Neural cell (in vitro differentiated cells): ENCODE measurements around the gene ABHD13. TPM values are rescaled to one million over a fixed set of nuclear protein-coding genes. Genes with fewer than 3 reads are reported as not detected.

Experiments used
- H2AFZ ChIP-seq: fragments of 200-600, 300-800 bp; sonication (generic), shearing (Covaris generic); 2 replicates; pipeline ENCODE4 v1.6.0; 2014; ENCODE audit warnings: low read depth, mild to moderate bottlenecking, antibody characterized with exemption, low read length, moderate library complexity
- H3F3A ChIP-seq: fragments of 200-600 bp; shearing (Covaris generic); 2 replicates; pipeline ENCODE4 v1.6.1; 2016; ENCODE audit warnings: mild to moderate bottlenecking, moderate library complexity, mixed read lengths, antibody characterized with exemption, low read length; ENCODE audit not compliant: insufficient read depth, poor library complexity, severe bottlenecking
- H3K27ac ChIP-seq: fragments of 200-600, 300-800 bp; sonication (generic), shearing (Covaris generic); 2 replicates; pipeline ENCODE4 v1.5.1; 2014; ENCODE audit warnings: mild to moderate bottlenecking, low read length, moderate library complexity
- H3K27me3 ChIP-seq: fragments of 300-800, 200-600 bp; sonication (generic), shearing (Covaris generic); 2 replicates; pipeline ENCODE4 v1.6.0; 2014; ENCODE audit warnings: mild to moderate bottlenecking, low read depth, low read length, moderate library complexity; ENCODE audit not compliant: insufficient read depth
- H3K36me3 ChIP-seq: fragments of 300-800, 200-600 bp; sonication (generic), shearing (Covaris generic); 2 replicates; pipeline ENCODE4 v1.5.1; 2014; ENCODE audit warnings: mild to moderate bottlenecking, antibody characterized with exemption, low read length, moderate library complexity; ENCODE audit not compliant: insufficient read depth
- H3K4me2 ChIP-seq: fragments of 300-800, 200-600 bp; sonication (generic), shearing (Covaris generic); 2 replicates; pipeline ENCODE4 v1.6.0; 2014; ENCODE audit warnings: mild to moderate bottlenecking, low read length
- H3K4me3 ChIP-seq: fragments of 300-800, 200-600 bp; sonication (generic), shearing (Covaris generic); 2 replicates; pipeline ENCODE4 v1.5.1; 2014; ENCODE audit warnings: mild to moderate bottlenecking, low read length, moderate library complexity
- H3K79me2 ChIP-seq: fragments of 200-600 bp; shearing (Covaris generic); replicated peaks from 2 replicates; pipeline ENCODE4 v1.6.0; 2014; ENCODE audit warnings: mild to moderate bottlenecking, low read length, moderate library complexity; ENCODE audit not compliant: insufficient read depth
- H3K9ac ChIP-seq: fragments of 300-800, 200-600 bp; sonication (generic), shearing (Covaris generic); 2 replicates; pipeline ENCODE4 v1.6.1; 2016; ENCODE audit warnings: mild to moderate bottlenecking, low read length, mixed read lengths
- H3K9me2 ChIP-seq: fragments of 200-600 bp; shearing (Covaris generic); 2 replicates; pipeline ENCODE4 v1.6.1; 2016; ENCODE audit warnings: mild to moderate bottlenecking, low read length, mixed read lengths; ENCODE audit not compliant: insufficient read depth
- H3K9me3 ChIP-seq: fragments of 200-600, 300-800 bp; sonication (generic), shearing (Covaris generic); 2 replicates; pipeline ENCODE4 v1.6.1; 2016; ENCODE audit warnings: mild to moderate bottlenecking, mixed run types, low read length, moderate library complexity, mixed read lengths
- H4K20me1 ChIP-seq: fragments of 200-600 bp; shearing (Covaris generic); 2 replicates; pipeline ENCODE4 v1.6.1; 2016; ENCODE audit warnings: mild to moderate bottlenecking, mixed run types; ENCODE audit not compliant: insufficient read depth
- CTCF ChIP-seq: fragments of 450-650 bp; IDR thresholded peaks from 2 replicates; pipeline ENCODE4 v1.5.1; 2014; ENCODE audit warnings: antibody characterized with exemption, mild to moderate bottlenecking, moderate library complexity; ENCODE audit not compliant: poor library complexity, severe bottlenecking
- EP300 ChIP-seq: fragments of 450-650 bp; conservative IDR thresholded peaks from 2 replicates; pipeline ENCODE4 v1.6.1; 2014; ENCODE audit warnings: antibody characterized with exemption, mild to moderate bottlenecking, moderate library complexity; ENCODE audit not compliant: poor library complexity, severe bottlenecking
- EZH2 ChIP-seq: fragments of 200-600, 300-800 bp; shearing (Covaris generic), sonication (generic); IDR thresholded peaks from 2 replicates; pipeline ENCODE4 v1.6.1; 2014; ENCODE audit warnings: antibody characterized with exemption, low read length, borderline replicate concordance, mild to moderate bottlenecking; ENCODE audit not compliant: insufficient read depth, poor library complexity, severe bottlenecking
- MXI1 ChIP-seq: fragments of 450-650 bp; conservative IDR thresholded peaks from 2 replicates; pipeline ENCODE4 v1.6.1; 2014; ENCODE audit warnings: antibody characterized with exemption, mild to moderate bottlenecking; ENCODE audit not compliant: poor library complexity, severe bottlenecking
- POLR2AphosphoS5 ChIP-seq: IDR thresholded peaks from 2 replicates; pipeline ENCODE4 v1.6.1; 2012
- RAD21 ChIP-seq: fragments of 450-650 bp; conservative IDR thresholded peaks from 2 replicates; pipeline ENCODE4 v1.6.1; 2014; ENCODE audit warnings: antibody characterized with exemption, mild to moderate bottlenecking, moderate library complexity
- REST ChIP-seq: IDR thresholded peaks from 2 replicates; pipeline ENCODE4 v1.6.1; 2012; ENCODE audit warnings: borderline replicate concordance
- SMC3 ChIP-seq: fragments of 450-650 bp; conservative IDR thresholded peaks from 2 replicates; pipeline ENCODE4 v1.6.1; 2014; ENCODE audit warnings: antibody characterized with exemption, mild to moderate bottlenecking, moderate library complexity; ENCODE audit not compliant: poor library complexity
- TAF1 ChIP-seq: IDR thresholded peaks from 2 replicates; pipeline ENCODE4 v1.6.1; 2012; ENCODE audit warnings: low read depth
- polyA plus RNA-seq: library from polyadenylated mRNA; depleted of rRNA; stranded (reverse); fragments of >200 nt; gene quantifications from 2 replicates; pipeline ENCODE4 v1.2.3, GENCODE V29; 2014

ABHD13 gene
- polyA plus RNA-seq, 1 donor from 2014 or later = 14.4 TPM

- Histone ChIP-seq H3K4me2 (no peak overlapping the region), H3K9me2 (no peaks in the 10 kb centered on the region), H3K36me3 (no peaks in the 10 kb centered on the region), H3K27me3 (no peaks in the 10 kb centered on the region), H3K27ac (no peak overlapping the region), H3K9ac (no peak overlapping the region), H4K20me1 (no peaks in the 10 kb centered on the region), H2AFZ (no peak overlapping the region), H3F3A (no peaks in the 10 kb centered on the region), H3K4me3 (no peak overlapping the region), H3K9me3 (no peaks in the 10 kb centered on the region), H3K79me2 (no peaks in the 10 kb centered on the region)
- TF ChIP-seq EZH2 = no peak
- no peak for TF ChIP-seq EP300
- TF ChIP-seq MXI1 = no peak
Measured at GRCh38 chr13:108188260-108188659, 29.9 kb upstream of the ABHD13 start.

- H3K9me3 ChIP-seq = no peaks in the 10 kb centered on the region
- no peak overlapping the region for H2AFZ ChIP-seq
- no peak for TF ChIP-seq SMC3
- no peak for TF ChIP-seq MXI1
- TF ChIP-seq TAF1 = no peak
- no peak for TF ChIP-seq CTCF
- no peak for TF ChIP-seq RAD21
- no peak for TF ChIP-seq EZH2
- no peak for TF ChIP-seq EP300
- TF ChIP-seq POLR2AphosphoS5 = no peak
- TF ChIP-seq REST = no peak
- H3K36me3 ChIP-seq = no peaks in the 10 kb centered on the region
- H3K9me2 ChIP-seq = no peaks in the 10 kb centered on the region
- H3K27ac ChIP-seq = no peak overlapping the region
- H4K20me1 ChIP-seq = no peaks in the 10 kb centered on the region
- no peak overlapping the region for H3K4me3 ChIP-seq
- no peaks in the 10 kb centered on the region for H3K79me2 ChIP-seq
- no peaks in the 10 kb centered on the region for H3K27me3 ChIP-seq
- H3F3A ChIP-seq = no peaks in the 10 kb centered on the region
- H3K4me2 ChIP-seq = no peak overlapping the region
- no peak overlapping the region for H3K9ac ChIP-seq
Measured at GRCh38 chr13:108190897-108191296, 27.3 kb upstream of the ABHD13 start.

- no peak for TF ChIP-seq EP300
- TF ChIP-seq MXI1 = no peak
- no peak for TF ChIP-seq RAD21
- H3K79me2 ChIP-seq = no peaks in the 10 kb centered on the region
- H3K9ac ChIP-seq = no peak overlapping the region
- H3F3A ChIP-seq = no peaks in the 10 kb centered on the region
- no peaks in the 10 kb centered on the region for H3K9me2 ChIP-seq
- H2AFZ ChIP-seq = no peak overlapping the region
- H3K27me3 ChIP-seq = no peaks in the 10 kb centered on the region
- no peaks in the 10 kb centered on the region for H3K9me3 ChIP-seq
- H3K4me2 ChIP-seq = no peak overlapping the region
- H3K36me3 ChIP-seq = no peaks in the 10 kb centered on the region
- no peaks in the 10 kb centered on the region for H4K20me1 ChIP-seq
- H3K27ac ChIP-seq = no peak overlapping the region
- no peak overlapping the region for H3K4me3 ChIP-seq
Measured at GRCh38 chr13:108193806-108194205, 24.4 kb upstream of the ABHD13 start.
